NCI-H1436 treated with DMSO at 0.1 percent for 48 hours (cell line): Measurements from ENCODE around the gene ZBTB7C.

Experiments
- DNase-seq: peaks from one replicate; lab custom pipeline; 2025; lab: John Stamatoyannopoulos, UW

The ZBTB7C gene

DNA sequence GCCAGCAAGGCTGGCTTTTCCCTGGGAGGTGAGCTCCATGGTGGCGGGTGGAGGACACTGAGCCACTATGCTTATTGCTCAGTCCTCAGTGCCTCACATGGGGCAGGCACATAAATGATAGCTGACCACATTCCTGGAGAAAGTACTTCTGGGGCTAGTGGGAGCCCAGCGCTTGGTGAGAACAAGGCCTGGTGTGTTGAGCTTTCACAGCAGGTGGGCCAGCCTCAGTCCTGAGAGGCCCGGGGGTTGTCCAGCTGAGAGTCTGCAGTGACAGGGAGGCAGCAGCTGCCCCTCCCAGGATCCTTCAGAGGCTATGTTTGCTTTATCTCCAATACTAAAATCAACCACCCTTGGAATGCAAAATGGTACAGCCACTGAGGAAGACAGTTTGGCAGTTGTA lies 217.7 kb downstream of the ZBTB7C start:
- no peak for DNase-seq

DNA sequence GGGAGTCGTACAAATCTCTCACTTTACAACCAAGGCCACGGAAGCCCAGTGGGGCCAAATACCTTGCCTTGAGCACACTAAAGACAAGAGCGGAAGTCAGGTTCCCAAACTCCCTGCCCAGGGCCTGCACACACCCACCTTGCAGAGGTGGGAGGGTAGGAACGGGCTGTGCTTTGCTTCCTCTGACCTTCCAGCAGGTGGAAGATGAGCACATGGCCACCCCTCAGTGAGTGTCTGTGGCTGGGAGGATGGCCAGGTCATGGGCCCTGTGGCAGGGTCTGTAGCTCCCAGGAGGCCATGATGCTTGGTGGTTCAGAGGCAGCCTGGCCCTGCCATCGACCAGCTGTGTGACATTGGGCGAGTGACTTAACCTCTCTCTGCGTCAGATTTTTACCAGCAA lies 218.2 kb downstream of the ZBTB7C start:
- no peak for DNase-seq

DNA sequence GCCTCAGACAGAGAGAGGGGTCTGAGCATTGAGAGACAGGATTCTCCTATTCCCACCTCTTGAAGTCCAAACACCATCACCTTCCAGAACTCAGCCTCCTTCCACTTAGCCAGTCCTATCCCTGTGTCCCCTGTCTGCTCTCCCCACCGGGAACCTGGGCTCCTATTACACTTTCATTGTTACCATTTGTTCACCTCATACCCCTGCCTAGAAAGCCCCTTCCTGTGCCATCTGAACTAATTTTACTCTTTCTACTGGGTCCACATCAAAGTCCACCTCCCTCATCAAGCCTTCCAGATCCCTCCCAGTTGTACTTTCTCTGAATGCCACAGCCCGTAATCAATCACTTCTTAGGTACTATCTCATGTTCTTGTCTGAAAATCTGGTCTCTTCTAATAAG lies 220.6 kb downstream of the ZBTB7C start:
- DNase-seq, result no peak

DNA sequence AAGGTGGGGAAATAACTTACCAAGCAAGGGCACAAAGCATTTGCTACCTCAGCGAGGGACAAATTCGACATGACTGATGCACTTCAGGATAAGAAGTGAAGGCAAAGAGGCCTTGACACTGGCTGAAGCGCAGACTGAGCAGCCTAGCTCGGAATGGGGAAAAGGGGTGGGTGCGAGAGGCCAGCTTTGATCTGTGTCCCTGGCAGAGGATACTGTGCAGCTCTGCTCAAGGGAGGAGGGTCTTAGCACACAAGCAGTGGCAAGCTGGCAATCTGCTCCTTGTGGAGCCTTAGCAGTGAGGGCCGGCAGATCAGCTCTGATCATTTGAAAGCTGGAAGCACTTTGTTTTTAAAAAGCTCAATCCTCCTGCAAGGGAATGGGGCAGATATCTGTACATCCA lies 222.3 kb downstream of the ZBTB7C start:
- no peak for DNase-seq

DNA sequence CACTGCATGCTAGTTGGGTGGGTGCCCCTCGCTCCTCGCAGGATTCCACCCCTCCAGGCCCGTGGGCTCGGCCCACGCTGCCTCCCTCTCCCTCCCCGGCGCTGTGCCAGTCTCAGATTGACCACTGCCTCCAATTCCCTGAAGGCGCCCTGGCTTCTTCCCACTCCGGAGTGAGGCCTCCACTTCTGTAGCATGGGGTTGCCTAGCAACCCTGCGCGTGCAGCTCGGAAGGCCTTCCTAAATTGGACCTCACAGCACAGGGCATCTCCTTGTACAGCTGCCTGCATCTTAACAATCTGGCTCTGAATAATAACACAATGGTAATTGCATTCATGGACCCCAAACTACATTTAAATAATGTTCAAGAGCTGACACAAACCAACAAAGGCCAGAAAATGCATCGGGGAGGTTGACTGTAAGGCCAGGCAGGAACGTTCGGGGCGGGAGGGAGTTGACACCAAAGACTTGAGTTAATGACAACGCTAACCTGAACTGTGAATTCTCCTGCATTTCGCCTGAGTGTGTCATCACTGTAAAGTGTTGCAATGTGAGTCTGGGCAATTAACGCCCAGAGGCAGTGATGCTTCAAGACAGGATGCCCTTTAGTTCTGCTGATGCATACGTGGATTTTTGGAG lies 222.9 kb downstream of the ZBTB7C start:
- DNase-seq, result no peak

DNA sequence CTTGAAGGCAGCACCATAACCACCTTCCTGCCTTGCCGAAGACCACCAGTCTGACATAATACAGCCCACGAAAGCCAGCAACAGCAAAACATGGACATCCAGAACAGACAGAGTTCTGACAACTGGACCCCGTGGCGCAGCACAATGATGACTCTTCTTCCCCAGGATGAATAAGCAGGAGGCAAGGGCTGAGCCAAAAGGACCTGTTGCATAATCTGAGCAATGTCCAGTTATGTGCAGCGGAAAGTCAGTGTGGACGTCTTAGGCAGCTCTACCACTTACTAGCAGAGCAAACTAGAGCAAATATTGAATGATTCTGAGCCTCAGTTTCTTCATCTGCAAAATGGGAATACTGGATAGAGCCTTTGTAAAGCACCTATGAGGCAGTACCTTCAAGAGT lies 225.1 kb downstream of the ZBTB7C start:
- no peak for DNase-seq

DNA sequence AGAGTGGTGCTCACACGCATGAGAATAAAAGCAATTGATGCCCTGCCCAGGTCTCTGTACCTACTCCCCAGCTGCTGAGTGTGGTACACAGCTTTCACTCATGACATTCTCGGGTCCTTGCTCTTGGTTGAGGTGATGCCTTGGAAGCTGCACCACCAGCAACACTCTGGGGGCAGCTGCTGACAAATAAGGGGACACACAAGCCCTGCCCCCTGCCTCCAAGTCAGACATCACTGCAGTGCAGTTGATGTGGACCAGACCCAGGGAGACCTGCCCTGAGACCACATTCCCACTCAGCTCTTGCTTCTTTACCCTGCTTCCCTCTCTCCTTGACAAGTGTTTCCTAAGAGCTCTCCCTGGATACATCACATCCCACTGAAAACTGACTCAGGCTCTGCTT lies 225.6 kb downstream of the ZBTB7C start:
- no peak for DNase-seq

DNA sequence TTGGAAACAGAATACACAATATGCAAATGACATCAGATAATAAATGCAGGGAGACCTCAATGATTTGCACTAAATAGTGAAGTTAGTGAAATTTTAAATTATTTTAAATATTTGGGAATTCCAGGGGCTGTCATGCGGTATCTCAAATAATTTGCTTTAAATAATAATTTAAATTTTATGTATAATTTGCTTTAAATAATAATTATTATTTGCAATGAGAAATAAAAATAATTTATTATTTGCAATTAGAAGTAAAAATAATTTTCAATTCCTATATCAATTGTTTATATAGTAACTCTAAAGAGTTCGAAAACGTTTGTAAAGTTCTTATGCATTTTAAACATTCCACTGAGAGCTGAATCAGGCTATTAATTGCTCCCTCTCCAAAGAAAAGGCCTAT lies 226.4 kb downstream of the ZBTB7C start:
- DNase-seq, result no peak

DNA sequence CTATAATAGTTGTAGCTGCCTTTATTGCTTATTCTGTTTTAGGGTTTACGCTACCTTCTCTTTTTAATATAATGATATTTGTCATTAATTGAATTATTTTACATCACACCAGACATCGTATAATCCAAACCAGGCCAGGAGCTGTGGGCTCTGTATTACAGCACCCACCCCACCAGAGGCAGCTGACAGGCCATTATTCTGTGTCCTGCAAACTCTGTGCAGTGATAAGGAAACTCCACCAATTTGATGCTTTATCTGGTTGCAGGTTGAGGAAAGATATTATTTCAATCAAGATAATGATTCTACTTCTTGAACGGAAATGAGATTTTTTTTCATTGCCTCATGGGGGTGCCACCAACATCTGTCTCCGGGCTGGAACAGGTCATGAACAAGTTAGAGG lies 227.3 kb downstream of the ZBTB7C start:
- no peak for DNase-seq

DNA sequence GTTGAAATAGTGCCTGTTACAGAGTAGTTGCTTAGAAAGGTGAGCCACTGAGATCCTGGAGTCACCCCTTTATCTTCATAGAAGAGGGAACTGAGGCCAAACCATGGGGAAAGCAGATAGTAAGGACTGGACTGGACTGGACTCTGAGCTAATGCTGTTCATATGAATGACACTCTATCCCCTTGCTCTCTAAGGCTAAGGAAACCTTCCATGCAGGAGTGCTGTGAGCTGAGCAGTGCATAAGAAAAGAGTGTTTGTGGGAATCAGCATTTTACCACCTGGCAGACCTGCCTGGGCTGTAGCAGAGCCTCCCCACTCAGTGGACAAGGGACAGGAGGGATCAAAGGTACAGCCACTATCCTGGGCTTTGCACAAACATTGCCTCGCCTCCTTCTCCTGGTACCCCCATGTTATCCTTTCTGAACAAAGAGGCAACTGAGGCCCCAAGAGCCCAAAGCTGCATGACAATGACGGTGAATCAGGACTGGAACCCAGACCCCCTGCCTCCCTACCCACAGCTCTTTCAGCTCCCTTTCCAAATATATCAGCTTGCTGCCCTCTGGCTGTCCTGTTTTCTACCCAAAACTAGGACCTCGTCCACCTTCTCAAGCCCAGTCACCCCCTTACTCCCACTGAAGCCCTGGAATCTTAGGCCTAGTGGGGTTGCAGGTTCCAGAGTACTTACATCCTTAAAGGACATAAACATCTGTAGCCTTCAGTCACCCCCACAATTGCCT lies 227.9 kb downstream of the ZBTB7C start:
- no peak for DNase-seq

DNA sequence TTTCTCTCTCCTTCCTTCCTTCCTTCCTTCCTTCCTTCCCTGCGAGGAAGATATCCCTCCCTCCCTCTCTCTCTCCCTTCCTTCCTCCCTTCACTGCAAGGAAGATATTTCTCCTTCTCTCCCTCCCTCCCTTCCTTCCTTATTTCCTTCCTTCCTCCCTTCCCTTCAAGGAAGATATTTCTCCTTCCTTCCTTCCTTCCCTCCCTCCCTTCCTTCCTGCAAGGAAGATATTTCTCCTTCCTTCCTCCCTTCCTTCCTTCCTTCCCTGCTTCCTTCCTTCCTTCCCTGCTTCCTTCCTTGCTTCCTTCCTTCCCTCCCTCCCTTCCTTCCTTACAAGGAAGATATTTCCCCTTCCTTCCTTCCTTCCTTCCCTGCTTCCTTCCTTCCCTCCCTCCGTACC lies 229.5 kb downstream of the ZBTB7C start:
- DNase-seq, result no peak

DNA sequence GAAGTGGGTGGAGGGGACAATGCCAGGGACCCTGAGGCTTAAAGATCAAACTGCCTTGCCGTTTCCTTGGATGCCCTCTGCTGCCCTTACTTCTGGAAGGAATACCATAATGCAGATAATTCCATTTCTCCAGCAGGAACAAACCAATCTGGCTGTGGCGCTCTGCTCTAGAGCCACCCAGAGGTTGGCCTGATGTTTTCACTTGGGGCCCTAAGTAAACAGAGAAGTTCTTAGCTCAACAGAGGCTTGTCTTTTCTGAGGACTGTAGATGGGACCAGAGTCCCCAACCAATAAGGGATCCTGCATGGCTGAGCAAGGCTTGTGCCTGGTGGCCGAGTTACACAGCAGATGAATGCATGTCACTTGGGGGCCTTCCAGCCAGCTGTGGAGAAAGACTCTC lies 230.2 kb downstream of the ZBTB7C start:
- DNase-seq, result no peak

DNA sequence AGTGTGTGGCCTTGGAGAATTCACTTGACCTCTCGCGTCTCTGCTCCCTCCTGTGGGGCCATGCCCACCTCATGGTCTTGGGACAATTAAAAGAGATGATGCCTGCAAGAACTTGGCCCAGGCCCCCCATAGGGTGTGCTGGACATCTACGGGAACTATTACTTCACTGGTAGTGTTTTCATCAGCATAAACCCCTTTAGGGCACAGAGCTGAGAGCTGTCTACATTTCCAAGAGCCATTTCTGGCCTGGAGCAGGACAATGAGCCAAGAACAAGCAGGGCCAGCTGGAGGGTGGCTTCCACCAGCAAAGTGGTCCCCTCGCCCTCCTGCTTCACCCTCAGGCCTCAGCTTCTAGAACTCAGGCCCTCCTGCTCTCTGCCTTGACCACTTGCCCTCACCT lies 232.3 kb downstream of the ZBTB7C start:
- DNase-seq, result no peak

DNA sequence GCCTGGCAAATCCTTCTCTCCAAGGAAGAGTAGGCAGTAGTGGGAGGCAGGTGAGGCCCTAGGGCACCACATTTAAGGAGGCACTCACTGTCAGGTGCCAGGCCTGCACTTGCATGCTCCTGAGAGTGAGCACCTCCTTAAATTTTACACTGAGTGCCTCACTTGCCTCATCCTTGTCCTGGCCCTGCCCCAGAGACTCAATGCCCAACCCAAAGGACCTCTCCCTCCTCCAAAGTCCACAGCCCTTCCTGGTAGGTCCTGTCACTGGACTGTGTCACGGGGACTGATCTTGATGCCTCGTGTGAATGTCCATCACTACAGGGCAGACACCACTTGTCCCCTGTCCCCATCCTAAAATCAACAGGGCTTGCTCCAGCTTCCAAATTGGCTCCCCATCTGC lies 235.6 kb downstream of the ZBTB7C start:
- no peak for DNase-seq

DNA sequence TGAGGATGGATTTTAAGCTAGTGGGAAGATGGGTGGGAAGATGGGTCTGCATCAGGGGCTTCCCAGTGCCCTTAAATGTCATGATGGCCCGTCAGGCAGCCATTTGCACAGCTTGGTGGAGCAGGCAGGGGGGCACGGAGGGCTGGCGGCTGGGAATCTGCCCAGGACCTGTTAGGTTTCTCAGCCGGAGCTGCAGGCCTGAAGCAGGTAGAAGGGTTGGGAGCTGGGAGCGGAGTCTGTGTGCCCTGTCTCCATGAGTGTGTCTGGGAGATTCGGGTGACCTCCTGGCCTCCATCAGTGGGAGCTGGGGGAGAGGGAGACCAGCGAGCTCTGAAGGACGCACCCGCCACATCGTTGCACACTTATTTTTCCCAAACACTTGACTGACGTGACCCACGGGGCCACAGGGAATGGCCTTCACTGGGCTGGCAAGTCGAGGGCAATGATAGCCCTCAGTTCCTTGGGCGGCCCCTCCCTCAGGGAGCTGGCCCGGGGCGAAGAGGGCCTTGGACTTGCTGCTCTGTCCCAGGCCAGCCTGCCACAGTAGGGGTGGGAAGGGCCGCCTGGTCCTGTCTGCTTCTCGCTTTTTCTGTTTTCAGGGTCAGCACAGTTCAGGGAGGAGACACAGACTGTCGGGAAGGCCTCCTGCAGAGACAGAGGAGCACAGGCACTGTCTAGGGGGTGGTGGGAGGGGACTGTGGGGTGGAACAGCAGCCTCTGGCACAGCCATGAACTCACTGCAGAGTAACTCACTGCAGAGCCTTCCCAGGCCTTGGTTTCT lies 236.8 kb downstream of the ZBTB7C start:
- no peak for DNase-seq

DNA sequence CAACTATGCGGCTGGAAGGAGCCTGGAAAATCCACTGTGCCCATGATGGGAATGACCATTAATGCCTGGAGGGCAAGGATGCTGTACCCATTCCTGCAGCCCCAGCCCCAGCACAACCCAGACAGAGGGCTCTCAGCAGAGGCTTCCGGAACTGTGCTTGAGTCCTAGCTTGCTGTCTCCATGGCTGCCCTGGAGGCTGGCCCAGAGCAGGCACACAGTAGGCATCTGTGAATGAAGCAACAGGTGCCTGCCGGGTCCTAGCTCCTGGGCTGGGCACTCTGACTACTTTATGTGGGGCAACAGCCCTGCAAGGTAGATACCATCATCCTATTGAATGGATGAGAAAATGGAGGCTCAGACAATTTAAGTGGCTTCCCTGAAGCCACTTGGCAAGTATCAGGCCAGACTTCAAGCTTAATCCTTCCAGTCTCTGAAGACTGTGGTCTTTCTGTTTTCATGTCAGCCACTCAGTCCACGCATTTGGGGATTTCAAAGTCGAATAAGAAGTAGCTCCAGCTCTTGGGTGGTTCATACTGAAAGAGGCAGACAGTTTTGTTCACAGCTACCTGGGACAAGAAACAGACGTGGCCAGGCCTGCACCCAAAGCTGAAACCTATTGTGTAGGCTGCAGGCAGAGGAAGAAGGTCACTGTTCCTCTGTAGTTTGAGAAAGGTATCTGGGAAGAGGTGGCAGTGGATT lies 237.5 kb downstream of the ZBTB7C start:
- no peak for DNase-seq

DNA sequence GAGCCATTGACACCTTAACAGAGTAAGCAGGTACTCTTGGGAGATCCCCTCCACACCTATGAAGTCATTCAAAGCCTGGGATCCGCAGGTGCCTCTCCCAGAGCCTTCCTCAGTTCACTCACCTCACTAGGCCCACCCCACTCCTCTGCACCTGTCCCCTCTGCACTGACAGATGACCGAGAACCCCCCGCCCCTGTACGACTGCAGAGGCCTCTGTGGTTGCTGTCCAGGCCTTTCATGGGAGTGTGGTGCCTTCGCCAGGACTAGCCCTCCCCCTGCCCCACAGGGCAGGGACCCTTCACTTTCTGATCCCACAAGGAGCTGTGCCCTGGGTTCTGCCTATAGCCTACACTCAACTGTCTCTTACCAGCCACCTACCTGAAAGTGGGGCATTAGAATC lies 238.5 kb downstream of the ZBTB7C start:
- no peak for DNase-seq

DNA sequence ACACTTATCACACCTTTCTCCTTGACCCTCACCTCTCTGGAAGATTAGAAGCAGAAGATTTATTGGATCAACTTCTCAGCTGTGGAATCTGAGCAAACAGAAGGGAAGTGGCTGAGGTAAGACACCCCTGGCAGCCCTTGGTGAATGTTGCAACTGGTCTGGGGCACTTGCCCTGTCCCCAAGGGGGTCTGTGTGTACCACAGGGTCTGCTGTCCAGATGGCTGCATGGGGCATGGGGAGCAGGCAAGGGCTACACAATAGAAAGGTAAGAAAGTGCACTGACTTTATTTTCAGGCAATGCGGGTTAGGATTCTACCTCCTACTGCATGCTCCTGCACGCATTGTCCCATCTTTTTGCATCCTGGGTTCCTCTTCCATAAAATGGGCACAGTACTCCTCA lies 240.3 kb downstream of the ZBTB7C start:
- DNase-seq, result no peak

DNA sequence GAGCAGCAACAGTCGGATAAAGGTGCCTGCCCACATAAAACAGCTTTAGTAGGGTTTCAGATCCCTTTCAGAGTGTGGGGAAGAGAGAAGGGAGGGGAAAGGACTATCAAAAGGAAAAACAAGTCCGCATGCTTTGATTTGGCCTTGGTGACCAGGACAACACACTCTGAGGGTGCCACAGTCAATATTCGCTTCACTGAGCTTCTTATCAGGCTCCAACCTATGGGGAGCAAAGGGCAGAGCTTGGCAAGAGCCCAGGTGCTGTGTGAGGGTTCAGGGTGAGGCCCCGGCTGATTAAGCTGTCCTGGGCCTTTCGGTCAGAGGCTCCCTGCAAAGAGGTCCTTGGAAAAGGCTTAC lies 241.3 kb downstream of the ZBTB7C start:
- DNase-seq, result no peak

DNA sequence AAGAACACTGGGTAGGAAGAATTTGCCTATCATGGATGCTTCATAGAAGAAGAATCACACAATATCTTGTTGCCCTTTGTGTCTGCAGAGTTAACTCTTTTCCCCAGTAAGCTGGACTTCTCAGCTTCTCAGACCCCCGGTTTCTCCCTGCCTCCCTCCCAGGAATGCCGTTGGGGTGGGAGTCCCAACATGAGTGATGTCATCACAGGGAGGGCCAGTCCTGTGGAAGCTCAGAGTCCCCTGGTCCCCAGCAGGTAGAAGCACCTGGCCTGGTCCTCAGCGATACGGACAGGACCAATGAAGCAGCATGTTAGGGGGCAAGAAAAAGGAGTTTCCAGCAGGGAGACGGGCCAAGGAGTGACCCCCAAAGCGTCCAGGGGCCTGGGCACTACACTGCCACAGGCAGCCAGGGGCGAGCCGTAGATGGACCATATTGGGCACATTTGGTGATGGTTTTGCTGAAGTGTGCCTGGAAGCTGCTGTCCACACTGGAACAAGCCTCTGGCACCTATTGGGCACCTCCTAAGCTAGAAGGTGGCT lies 242.8 kb downstream of the ZBTB7C start:
- DNase-seq, result no peak

DNA sequence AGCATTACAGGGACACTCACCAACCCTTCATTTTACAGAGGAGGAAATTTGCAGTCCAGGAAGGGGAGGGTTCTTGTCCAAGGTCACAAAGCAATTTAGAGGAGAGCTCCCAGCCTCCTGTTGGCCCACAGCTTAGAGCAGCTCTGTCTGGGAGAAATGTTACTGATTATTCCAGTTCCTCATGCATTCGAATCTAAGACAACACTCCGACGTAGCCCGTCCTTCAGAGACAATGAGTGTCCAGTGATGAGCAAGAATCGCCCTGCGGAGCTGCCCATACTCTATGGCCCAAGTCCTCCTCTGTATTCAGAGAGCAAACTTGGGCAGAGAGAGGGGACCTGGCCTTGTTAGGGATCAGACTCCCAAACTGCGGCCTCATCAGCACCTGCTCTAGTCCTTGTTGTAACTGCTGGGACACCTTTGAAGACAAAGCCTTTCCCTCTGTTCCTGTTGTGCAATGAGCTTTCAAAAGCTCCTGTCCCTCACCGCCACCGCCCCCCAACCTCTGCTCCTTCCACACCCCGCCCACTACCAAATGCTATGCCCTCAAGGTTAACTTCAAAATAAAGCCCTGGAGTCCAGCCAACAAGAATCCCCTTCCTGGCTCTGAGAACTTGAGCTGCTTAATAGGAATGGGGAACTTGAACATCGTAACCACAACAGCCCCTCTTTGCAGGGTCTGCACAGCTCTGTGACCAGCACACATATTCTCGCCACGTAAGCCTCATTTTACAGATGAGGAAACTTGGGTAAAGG lies 243.9 kb downstream of the ZBTB7C start:
- no peak for DNase-seq

DNA sequence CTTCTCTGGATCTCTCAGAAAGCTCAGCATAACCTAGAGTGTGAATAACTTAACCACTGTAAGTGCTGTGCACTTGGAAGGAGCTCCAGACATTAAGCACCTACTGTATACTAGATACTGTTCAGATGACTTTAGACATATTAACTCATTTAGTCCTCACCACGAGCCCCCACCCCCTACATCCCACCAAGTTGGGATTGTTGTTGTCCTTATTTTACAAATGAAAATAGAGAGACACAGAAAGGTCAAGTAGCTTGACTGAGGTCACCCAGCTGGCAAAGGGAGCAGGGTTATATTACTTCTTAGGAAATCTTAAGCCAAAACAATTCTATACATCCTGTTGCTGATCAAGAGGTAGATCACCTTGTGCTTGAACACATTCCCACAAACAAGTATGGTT lies 244.5 kb downstream of the ZBTB7C start:
- DNase-seq, result no peak
